Neural crest cell (in vitro differentiated cells): ENCODE measurements around the gene COL9A3. TPM values are rescaled to one million over a fixed set of nuclear protein-coding genes. Genes with fewer than 3 reads are reported as not detected.

ENCODE experiments used
- DNase-seq: peaks from one replicate; pipeline ENCODE4 v3.0.0; 2021; ENCODE audit warnings: low read depth, mixed read lengths, low spot score
- H3K27ac Mint-ChIP-seq: one replicate; pipeline ENCODE4 v1.8.0; 2021; ENCODE audit warnings: mild to moderate bottlenecking, mixed read lengths; ENCODE audit not compliant: unreplicated experiment
- H3K27me3 Mint-ChIP-seq: 2 replicates; pipeline ENCODE4 v1.8.0; 2021; ENCODE audit warnings: low read depth, mild to moderate bottlenecking, mixed read lengths
- H3K36me3 Mint-ChIP-seq: 2 replicates; pipeline ENCODE4 v1.8.0; 2021; ENCODE audit warnings: low read depth, mild to moderate bottlenecking, mixed read lengths
- H3K4me1 Mint-ChIP-seq: 2 replicates; pipeline ENCODE4 v1.8.0; 2021; ENCODE audit warnings: mixed read lengths
- H3K4me3 Mint-ChIP-seq: one replicate; pipeline ENCODE4 v1.8.0; 2021; ENCODE audit warnings: mild to moderate bottlenecking, mixed read lengths
- H3K9me3 Mint-ChIP-seq: 2 replicates; pipeline ENCODE4 v1.8.0; 2021; ENCODE audit warnings: mixed read lengths
- total RNA-seq: library from RNA; stranded (reverse); gene quantifications from 2 replicates; pipeline ENCODE4 v1.2.1, GENCODE V29; 2021
- TF ChIP-seq, protein P1 (sequence below): fragments of 200-600 bp; sonication (generic); conservative IDR thresholded peaks from 2 replicates; pipeline ENCODE4 v1.5.0; 2021; ENCODE audit warnings: antibody characterized with exemption, mild to moderate bottlenecking

The COL9A3 gene
- total RNA-seq, 1 donor from 2014 or later: 4.6 TPM

GRCh38 chr20:62860924-62861691, 44.3 kb downstream of the COL9A3 start:
- H3K9me3 Mint-ChIP-seq: no peaks in the 10 kb centered on the region
- no peak for DNase-seq
- H3K36me3 Mint-ChIP-seq: peaks cover 4% of the 10 kb centered on the region
- H3K4me1 Mint-ChIP-seq: peaks cover 22% of the 10 kb centered on the region
- no peak overlapping the region for H3K4me3 Mint-ChIP-seq
- peaks cover 13% of the 10 kb centered on the region for H3K27me3 Mint-ChIP-seq
- TF ChIP-seq, protein P1, sequence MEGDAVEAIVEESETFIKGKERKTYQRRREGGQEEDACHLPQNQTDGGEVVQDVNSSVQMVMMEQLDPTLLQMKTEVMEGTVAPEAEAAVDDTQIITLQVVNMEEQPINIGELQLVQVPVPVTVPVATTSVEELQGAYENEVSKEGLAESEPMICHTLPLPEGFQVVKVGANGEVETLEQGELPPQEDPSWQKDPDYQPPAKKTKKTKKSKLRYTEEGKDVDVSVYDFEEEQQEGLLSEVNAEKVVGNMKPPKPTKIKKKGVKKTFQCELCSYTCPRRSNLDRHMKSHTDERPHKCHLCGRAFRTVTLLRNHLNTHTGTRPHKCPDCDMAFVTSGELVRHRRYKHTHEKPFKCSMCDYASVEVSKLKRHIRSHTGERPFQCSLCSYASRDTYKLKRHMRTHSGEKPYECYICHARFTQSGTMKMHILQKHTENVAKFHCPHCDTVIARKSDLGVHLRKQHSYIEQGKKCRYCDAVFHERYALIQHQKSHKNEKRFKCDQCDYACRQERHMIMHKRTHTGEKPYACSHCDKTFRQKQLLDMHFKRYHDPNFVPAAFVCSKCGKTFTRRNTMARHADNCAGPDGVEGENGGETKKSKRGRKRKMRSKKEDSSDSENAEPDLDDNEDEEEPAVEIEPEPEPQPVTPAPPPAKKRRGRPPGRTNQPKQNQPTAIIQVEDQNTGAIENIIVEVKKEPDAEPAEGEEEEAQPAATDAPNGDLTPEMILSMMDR: no peak
- no peak overlapping the region for H3K27ac Mint-ChIP-seq

DNA sequence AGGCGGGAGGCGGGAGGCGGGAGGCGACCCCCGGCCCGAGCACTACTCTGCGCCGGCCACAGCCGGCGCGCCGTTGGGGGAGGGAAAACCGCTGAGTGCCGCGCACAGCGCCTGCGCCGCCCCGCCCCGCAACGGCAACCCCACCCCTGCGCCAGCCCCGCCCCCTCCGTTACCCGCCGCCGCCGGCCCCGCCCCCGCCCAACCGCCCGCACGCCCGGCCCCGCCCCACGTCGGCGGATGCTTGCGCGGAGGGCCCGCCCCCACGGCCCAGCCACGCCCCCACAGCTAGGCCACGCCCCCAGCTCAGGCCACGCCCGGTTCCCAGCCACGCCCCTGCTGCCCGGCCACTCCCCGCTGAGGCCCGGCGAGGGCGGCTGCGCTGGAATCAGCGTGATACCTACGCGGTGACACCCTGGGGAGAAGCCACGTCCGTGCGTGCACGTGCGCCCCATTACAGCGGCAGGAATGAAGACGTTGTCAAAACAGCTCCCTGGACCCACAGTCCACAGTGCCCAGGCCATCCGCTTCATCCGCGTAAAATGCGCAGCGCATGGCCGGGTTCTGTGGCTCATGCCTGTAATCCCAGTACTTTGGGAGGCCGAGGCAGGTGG, 45.0 kb downstream of the COL9A3 start, which contains the start of gene TCFL5:
TCFL5 (minus strand) TSS at position 97 of the 611 bp plus-strand sequence. CDS start 152 bp downstream, outside the sequence.
- Mint-ChIP-seq H3K4me1 (peaks cover 22% of the 10 kb centered on the region), H3K9me3 (no peaks in the 10 kb centered on the region), H3K27me3 (peaks cover 13% of the 10 kb centered on the region), H3K27ac (no peak within 1 kb of the TSS), H3K36me3 (peaks cover 3% of the 10 kb centered on the region), H3K4me3 (peak within 1 kb of the TSS; percentile 78)
- DNase-seq: peak; percentile 95
- TF ChIP-seq, protein P1: no peak

GRCh38 chr20:62864207-62864606, 47.4 kb downstream of the COL9A3 start:
- no peak overlapping the region for H3K4me3 Mint-ChIP-seq
- TF ChIP-seq, protein P1: no peak
- peaks cover 15% of the 10 kb centered on the region for H3K27me3 Mint-ChIP-seq
- DNase-seq: no peak
- H3K9me3 Mint-ChIP-seq: peaks cover 2% of the 10 kb centered on the region
- H3K4me1 Mint-ChIP-seq: peaks cover 19% of the 10 kb centered on the region
- no peaks in the 10 kb centered on the region for H3K36me3 Mint-ChIP-seq
- no peak overlapping the region for H3K27ac Mint-ChIP-seq

DNA sequence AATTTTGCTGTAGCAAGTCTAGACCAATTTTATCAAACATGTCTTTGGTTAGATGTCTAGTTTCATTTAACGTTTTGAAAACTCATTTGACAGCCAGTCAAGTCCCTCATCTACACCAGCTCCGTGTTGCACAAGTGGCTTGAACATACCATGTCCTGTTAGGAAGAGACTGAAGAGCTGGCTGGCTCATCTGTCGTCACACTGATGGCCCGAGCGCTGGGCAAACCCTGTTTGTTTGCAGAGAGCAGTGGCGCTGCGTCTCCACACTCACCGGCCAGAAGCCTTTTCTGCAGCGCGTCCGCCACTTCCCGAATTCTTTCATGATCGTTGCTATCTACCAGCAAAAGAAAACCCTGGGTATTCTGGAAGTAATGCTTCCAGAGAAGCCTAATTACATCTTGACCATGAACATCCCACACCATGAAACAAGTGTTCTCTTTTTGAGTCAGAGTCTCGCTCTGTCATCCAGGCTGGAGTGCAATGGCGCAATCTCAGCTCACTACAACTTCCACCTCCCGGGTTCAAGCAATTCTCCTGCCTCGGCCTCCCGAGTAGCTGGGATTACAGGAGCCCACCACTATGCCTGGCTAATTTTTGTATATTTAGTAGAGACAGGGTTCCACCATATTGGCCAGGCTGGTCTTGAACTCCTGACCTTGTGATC, 55.5 kb downstream of the COL9A3 start:
- TF ChIP-seq, protein P1: no peak
- no peak overlapping the region for H3K27ac Mint-ChIP-seq

GRCh38 chr20:62872862-62873261, 56.0 kb downstream of the COL9A3 start:
- Mint-ChIP-seq H3K4me3 (peak overlapping the region; percentile 45), H3K27me3 (peaks cover 15% of the 10 kb centered on the region), H3K9me3 (peaks cover 2% of the 10 kb centered on the region), H3K4me1 (peaks cover 20% of the 10 kb centered on the region), H3K36me3 (peaks cover 2% of the 10 kb centered on the region), H3K27ac (no peak overlapping the region)
- TF ChIP-seq, protein P1: no peak
- DNase-seq: no peak

More for the DNA sequence above, 55.5 kb downstream of the COL9A3 start:
- H3K4me3 Mint-ChIP-seq: peak overlapping the region; percentile 45
- peaks cover 2% of the 10 kb centered on the region for H3K36me3 Mint-ChIP-seq
- peaks cover 15% of the 10 kb centered on the region for H3K27me3 Mint-ChIP-seq
- DNase-seq: no peak
- peaks cover 20% of the 10 kb centered on the region for H3K4me1 Mint-ChIP-seq
- H3K9me3 Mint-ChIP-seq: peaks cover 2% of the 10 kb centered on the region
